DMS79 (cell line): ENCODE measurements around the gene MRNIP.
A peak's percentile ranks its signal among the peaks of the same experiment; 100 is the strongest.

Experiments
- DNase-seq: peaks from one replicate; lab custom pipeline; 2025; lab: John Stamatoyannopoulos, UW

The MRNIP gene, protein sequence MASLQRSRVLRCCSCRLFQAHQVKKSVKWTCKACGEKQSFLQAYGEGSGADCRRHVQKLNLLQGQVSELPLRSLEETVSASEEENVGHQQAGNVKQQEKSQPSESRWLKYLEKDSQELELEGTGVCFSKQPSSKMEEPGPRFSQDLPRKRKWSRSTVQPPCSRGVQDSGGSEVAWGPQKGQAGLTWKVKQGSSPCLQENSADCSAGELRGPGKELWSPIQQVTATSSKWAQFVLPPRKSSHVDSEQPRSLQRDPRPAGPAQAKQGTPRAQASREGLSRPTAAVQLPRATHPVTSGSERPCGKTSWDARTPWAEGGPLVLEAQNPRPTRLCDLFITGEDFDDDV

DNA sequence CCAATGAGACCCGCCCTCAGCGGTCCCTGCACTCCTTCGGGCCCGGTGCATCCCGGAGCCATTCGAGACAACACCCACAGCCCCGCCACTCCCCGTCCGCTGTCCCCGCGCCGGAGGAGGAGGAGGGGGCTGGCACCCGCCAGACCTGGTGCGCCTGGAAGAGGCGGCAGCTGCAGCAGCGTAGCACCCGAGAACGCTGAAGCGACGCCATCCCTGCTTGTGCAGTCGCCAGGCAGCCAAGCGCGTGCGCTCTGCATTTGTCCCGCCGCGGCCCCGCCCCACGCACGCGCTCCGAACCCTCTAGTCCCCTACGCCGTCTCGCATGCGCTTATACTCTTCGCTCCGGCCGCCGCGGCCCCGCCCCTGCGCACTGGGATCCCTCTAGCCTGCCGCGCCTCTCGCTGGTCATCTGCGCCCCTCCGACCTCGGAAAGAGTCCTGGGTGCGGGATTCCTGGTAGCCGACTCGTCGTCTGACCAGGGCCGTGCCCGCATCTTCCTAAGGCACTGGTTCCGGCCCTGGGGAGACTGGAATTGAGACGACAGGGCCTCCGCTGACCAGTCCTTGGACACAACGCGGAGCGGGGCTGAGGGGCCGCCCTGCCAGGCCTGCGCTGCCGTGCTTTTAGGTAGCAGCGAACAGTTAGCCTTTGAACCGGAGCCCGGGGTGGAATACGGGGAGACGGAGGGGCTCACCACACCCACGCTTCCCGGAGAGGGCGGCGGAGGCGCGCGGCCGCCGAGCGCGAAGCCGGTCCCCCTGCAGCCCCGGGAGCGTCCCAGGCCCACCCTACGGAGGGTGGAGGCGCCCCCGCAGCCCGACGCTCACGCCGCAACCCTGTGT lies at the start of gene MRNIP:
TSS of gene MRNIP (minus strand) at position 232 of the 842 bp plus-strand sequence. CDS start at position 211, 21 bp downstream.
- peak; percentile 78 for DNase-seq

DNA sequence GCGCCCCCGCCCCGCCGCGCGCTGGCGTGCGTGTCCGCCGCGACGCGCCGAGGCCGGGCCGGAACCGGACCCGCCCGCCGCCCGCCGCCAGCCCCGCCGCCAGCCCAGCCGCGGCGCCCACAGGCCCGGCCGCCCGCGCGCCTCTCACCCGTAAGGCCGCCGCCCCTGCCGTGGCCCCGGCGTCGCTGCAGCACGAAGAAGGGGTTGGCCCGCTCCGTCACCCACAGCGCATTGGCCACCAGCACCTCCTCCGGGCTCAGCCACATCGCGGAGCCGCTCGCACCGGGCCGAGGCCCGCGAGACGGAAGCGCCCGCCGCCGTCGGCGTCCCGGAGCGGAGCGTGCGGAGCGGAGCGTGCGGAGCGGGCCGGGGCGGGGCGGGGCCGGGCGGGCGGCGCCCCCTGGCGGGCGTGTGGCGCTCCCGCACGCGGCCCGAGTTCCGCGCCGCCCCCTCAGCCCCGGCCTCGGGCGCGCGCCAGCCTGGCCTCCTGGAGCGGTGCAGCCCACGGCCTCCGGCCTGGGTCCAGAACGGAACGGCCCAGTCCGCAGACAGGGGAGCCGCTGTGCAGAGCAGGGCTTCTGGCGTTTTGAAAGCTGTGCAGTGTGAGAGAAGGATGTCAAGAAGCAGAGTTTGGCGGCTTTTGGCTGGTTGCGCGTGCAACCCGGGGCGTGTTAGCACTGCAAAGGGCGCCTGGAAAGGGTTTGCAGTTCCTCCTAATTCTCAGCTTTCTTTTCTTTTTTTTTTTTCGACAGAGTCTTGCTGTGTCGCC lies 49.1 kb upstream of the MRNIP start, which contains the start of gene TBC1D9B:
TSS of gene TBC1D9B (minus strand) at position 342 of the 769 bp plus-strand sequence. CDS start at position 266, 76 bp downstream.
- DNase-seq = no peak

DNA sequence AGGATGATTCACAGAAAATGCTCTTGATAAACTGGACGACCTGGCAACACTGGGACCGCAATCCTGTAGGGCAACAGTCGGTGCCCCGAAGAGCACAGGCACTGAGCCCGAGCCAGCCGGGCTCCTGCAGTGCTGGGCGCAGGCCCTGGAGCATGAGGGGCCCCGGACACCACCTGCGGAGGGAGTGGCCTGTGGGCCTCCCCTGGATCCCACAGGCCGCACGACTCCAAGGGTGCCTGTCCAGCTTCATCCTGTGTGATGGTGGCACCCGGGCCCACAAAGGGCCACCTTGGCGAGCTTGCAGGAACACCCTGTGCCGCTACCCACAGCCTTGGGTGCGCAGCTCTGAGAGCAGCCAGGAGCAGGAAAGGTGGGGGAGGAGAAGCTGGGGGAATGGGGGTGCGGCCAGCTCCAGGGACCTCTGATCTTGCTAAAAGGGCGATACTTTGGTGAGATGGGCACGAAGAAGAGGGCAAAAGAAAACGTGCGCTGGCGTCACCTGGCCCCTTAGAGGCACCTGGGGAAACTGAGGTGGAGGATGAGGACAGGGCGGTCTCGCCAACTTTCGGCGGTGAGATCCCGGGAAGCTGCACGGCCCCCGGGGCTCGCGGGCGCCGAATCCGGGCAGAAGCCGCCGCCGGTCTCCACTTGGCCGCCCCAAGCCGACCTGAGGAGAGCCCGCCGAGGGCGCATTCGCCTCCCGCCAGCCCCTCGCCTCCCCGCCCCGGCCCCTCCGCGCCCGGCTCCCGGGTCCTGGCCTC lies 48.4 kb upstream of the MRNIP start:
- DNase-seq = no peak

DNA sequence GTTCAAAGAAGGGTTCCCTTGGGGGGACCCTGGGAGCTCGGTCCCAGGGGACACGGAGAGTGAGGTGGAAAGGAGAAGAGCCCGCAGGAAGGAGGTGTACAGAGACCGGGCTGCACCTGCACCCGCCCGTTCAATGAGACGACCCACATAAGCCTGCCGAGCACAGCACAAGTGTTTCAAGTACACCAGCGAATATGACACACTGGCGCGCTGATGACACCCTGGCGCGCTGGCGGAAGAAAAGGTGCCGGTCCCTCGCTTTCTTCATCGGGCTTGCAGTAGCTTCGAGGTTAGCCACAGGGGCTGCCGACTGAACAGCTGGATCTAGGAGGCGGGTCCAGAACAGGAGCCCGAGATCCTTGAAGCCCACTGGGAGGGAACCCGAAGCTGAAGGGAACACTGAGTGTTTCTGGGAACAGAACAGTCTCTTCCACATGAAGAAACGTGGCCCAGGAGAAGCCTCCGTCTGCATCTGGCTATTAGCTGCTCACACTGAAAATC lies 47.7 kb upstream of the MRNIP start:
- no peak for DNase-seq

DNA sequence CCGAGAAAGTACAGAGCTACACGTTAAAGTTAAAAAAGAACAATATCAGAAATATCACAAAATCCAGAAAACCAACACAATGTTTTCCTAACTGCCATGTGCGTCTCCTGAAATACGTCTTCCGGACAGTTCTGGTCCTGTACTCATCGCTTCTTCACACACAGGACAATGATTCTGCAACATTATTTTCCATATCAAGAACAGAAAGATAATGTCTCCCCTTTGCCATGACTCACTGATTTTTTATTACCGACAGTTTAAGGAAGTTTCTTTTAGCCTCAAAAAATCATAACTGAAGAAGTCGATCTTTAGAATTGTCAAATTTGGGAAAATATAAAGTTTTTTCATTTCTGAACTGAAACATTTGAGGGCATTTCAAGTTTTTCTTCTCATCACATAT lies 46.5 kb upstream of the MRNIP start:
- no peak for DNase-seq

DNA sequence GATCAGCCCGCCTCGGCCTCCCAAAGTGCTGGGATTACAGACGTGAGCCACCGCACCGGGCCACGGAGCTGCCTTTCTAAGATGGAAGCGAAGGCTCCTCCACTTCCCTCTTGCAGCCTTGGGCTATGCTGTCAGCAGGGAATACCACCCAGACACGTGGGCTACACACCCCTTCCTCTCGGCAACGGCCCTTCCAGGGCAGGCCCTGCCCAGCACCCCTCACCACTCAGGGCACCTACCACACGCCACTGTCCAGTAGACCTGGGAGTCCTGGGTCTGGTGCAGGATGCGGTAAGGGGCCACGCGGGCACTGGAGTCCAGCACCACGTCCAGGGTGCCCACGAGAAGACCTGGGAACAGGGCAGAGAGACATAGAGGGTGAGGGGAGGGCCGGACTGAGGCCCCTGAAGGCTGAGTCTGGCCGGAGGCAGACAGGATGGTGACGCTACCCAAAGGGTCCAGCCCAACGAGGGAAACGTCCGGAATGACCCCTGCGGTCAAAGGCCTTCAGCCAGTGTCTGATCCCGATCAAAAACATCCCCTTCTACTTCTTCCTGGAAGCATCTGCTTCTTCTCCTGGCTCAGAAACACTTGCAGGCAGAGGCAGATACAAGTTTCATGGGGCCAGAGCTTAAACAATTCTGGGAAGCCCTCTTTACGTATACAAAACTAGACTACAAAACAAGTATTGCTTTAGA lies 46.0 kb upstream of the MRNIP start:
- no peak for DNase-seq

DNA sequence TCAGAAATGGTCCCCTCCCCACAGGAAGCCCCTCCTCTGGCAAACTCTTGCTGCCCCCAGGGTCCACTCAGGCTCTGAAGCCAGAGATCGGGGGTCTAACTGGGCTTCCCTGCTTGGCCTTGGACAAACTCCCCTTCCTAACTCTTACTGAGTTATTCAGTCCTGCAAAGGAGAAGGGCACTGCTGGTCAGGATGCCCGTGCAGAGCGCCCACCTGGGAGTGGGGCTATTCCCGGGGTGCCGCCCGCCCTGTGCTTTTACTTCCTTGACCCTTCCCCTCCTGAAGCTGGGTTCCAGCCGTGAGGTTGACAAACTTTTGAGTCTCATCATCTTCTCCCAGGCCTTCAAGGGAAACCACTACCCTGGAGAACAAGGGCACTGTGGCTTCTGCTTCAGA lies 44.1 kb upstream of the MRNIP start:
- DNase-seq = no peak

DNA sequence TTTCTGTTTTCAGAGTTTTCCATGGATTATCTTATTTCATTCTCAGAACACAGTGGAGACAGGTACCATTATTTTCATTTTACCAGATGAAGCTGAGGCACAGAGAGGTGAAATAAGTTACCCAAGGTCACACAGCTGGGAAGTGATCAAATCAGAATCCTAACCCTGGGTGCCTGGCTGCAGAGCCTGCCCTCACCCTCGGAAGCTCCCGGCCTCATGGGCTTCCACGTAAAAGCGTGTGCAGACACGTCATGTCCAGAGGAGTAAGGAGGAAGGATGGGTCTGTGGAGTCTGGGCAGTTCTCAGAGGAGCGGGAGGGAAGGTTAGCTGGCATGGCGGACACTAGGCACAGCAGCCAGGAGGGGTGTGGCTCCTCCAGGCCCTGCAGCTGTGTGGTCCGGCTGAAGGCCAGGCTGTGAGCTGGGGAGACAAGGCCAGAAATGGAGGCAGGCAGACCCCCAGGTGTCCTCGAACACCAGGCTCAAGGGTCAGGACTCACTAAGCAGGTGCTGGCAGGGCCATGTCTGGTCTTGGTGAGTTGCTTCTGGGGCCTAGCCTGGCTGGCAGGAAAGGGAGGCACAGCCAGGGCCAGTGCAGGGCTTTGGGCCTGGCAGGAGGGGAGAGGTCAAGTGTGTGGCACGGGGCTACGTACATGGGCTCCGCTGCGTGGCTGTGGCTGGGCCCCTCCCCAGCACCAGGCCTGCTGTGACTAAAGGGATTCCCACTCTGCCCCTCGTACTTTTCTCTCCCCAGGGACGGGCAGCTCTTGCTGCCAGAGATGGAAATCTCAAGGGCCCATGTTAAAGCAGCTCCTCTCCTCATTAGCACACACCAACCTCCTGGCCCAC lies 43.5 kb upstream of the MRNIP start:
- DNase-seq = no peak

DNA sequence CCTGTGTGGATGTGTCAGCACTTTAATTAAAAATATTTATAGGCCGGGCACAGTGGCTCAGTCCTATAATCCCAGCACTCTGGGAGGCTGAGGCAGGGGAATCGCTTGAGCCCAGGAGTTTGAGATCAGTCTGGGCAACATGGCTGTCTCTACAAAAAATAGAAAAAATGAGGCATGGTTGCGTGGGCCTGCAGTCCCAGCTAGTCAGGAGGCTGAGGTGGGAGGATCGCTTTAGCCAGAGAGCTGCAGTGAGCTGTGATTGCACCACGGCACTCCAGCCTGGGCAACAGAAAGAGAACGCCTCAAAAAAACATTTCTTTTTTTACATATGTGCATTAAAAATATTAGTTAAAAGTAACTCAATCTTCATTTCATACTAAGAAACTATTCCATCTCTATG lies 42.8 kb upstream of the MRNIP start:
- DNase-seq = no peak

DNA sequence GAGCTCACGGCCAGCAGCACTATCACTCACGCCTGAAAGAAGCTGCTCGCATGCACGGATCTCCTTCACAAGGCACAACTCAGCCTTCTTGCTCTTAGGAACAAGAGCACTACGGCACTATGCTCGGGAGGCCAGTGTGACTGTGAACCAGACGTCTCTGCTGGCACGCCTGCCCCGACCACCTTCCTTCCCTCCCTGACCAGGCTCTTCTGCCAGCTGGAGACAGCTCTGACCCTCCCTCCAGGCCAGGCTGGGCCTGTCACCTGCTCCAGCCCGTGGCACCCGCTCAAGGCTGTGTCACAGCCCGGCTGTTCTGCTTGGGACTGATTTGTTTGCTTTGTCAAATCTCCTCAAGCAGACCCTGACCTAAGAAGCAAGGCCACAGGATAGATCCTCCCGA lies 42.1 kb upstream of the MRNIP start:
- DNase-seq = no peak

DNA sequence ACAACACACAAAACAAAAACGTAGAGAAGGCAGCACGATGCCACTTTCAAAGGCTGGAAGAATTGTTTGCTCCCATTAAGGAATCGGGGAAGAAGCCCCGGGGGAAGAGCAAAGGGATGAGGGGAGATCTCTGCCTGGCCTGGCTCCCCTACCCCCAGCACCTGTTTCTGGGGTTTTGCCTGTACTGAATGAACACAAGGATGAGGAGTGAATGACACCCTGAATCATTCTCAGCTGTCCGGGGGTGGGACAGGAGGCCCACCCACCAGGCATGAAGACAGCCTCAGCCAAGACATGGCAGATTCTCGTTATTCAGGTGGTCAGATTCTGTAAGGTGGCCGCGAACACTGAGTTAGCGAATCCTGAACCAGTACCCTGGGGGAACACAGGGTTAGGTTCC lies 41.6 kb upstream of the MRNIP start:
- no peak for DNase-seq

DNA sequence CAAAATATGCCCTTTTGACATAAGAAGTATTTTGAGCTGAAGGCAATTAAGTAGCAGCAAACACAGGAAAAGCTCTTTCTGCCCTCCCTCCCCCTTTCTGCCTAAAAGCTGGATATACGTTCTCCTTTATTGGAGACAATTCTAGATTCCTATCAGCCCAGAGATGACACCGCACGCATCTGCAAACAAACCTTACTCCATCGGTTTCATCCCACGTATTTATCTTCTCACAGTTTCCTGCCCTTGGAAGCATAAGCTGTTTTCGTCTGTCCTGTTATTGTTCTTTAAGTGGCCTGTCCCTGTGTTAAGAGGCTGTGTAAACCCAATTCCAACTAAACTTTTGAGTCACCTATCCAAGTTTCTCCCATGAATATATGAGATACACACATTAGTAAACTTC lies 37.2 kb upstream of the MRNIP start:
- DNase-seq = no peak

DNA sequence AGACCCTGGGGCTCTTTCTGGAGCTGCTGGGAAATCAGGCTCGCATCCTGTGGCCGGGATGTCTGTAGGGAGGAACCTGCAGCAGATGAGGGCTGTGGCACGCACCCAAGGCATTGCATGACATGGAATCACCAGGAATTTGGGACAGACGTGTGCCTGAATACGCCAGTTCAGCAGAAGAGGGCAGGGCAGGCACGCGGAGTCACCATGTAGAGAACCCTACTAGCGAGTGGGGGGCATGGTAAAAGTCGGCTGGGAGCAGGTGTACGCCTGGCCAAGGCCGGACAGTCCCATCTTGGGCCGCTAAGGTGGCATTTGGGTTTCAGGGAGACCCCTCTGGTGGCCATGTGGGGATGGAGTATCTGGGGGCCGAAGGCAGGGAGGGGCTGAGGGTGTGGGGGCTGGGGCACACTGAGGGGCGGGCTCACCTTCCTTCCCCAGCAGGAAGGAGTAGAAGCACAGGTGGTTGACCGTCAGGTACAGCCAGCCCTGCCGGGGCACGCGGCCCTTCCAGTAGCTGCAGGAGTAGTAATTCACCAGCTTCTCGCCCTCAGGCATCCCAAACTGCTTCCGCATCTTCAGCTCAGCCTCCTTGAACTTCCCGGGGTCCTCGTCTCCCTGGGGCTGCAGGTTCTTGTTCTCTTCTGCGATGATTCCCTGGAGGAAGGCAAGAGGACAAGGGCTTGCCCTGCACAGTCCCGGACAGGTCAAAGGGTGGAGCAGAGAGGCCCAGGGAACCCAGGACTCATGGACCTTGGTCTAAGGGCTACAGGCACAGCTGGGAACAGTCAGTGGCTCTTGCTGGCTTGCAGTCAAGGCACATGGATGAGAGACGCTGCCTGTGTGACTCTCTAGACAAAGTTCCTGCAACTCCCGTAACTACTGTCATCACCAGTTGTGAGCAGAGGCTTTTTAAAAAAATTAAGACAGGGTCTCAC lies 35.6 kb upstream of the MRNIP start:
- DNase-seq = no peak

DNA sequence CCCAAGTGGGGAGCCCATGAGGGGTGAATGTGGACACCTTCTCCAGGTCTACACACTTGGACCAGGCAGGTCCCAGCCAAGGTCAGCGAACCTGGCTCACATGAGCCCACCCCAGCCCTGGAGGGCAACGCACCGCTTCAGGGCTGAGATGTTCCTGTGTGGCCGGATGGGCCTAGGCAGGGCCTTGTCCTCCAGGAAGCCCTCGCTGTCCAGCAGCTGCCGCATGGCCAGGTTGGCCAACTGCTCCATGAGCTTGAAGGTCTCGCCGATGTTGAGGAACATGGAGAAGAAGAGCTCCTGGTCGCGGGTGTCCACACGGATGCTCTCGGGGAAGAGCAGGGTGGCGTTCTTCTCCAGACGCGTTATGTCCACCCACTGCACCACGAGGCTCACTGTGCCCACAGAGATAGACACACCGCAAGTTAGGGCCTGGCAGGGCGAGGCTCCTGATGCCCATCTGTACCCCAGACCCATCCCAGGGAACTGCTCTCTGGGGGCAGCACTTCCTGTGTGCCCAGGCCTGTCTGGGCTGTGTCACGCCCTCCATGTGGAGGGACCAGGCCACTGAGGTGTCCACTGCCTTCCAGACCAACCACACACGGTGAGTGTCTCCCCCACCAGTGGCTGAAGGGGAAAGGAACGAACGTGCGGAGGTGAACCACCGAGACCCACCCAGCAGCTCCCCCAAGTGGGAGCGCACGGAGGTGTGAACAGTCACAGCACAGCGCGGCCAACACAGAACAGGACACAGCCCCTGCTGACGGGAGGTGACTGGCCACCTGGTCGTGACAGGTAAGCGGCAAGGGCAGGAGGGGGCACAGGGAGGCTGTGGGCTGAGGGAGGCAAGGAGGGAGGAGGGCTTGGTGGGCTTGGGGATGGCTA lies 34.7 kb upstream of the MRNIP start:
- no peak for DNase-seq

DNA sequence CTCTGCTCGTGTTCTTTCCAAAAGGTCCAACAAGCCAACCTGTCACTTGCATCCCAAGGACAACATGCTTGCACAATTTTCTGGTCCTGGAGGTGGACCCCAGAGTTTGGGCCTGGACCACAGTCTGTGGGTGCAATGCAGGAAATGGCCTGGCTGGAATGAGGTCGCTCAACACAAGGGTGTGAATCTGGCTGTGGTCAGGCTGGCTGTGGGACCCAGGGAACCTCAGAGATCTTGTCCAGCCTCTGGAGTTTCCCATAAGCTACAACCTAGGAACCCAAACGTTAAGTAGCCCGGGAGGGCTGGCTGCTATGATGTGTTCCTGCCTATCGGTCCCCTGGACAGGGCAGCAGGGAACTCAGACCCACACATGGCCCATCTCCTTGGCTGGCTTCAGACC lies 33.6 kb upstream of the MRNIP start:
- no peak for DNase-seq

DNA sequence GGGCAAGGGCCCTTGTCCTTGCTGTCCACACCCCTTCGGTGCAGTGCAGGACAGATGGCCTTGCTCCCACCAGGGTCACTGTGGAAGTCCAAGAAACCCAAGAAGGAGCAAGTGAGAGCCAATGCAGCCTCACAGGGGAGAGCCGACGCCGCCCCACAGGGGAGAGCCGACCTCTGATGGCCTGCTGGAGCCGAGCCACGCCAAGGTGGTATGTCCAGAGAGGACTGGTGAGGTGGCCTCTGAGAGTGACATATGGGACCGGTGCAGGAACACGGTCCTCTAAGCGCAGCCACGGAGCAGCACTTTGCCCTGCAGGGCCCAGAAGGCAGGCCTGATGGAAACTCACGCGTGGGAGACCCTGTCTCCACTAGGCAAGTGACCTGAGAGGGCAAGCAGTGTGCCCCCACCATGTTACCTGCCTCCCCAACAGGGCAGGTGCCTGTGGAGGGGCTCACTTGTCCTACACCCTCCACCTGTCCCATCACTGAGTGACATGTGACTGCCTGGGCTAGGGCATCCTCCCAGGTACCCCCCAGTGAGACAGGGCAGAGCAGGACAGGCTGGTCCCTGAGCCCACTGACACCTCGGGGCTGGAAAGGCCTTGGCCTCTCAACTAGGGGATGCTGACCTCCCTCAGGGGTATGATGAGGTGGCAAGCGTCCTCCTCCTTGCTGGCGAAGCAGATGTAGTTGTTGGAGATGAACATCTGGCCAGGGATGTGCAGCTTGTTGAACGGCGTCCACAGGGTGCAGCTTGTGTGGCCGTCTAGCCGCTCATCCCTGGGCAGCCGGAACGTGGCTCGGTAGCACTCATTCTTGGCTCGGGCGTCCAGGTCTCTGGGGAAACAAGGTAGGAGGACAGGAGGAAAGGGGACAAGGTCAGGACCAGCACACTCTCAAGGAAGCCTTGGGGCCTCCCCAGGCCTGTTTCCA lies 32.4 kb upstream of the MRNIP start:
- DNase-seq = no peak

DNA sequence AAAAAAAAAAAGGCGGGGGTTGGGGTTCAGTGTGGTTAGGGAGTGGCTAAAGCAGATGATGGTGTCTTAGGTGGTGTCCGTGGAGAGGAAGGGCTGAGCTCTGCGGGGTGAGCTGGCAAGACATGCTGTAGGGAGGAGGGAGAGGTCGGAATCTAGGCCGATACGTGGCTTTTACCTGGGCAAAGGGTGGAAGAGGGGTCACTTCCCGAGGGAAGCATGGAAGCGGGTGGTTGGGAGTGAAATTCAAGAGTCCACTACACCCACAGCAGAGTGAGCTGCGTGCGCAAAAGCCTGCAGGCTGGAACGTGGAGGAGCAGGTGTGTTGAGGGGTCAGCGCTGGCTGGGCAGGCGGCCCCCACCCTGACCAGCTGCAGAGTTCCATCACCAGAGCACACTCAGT lies 31.3 kb upstream of the MRNIP start:
- no peak for DNase-seq
